ENCODE results near the gene RNF113B. TPM values are rescaled to one million over a fixed set of nuclear protein-coding genes. Genes with fewer than 3 reads are reported as not detected.
A peak's percentile ranks its signal among the peaks of the same experiment; 100 is the strongest.

Gene RNF113B
- total and polyA plus RNA-seq, 7 donors = not detected

GRCh38 chr13:98144027-98144741 lies 32.9 kb downstream of the RNF113B start:
- Histone ChIP-seq H3K27me3 (ENCODE audit: insufficient read depth in 3 of 3, low read length in 2 of 3) (peaks cover 0 to 16% (median 0%) of the 10 kb centered on the region in 3 donors), H3K27ac (peak overlapping the region; percentile 65), H3K4me3 (peak overlapping the region; percentile 75), H3K4me1 (peaks cover 9% of the 10 kb centered on the region), H3K9me3 (no peaks in the 10 kb centered on the region), H3K36me3 (ENCODE audit: insufficient read depth in 1 of 2, low read depth in 1 of 2) (no peaks in the 10 kb centered on the region)
- TF ChIP-seq, protein P1, sequence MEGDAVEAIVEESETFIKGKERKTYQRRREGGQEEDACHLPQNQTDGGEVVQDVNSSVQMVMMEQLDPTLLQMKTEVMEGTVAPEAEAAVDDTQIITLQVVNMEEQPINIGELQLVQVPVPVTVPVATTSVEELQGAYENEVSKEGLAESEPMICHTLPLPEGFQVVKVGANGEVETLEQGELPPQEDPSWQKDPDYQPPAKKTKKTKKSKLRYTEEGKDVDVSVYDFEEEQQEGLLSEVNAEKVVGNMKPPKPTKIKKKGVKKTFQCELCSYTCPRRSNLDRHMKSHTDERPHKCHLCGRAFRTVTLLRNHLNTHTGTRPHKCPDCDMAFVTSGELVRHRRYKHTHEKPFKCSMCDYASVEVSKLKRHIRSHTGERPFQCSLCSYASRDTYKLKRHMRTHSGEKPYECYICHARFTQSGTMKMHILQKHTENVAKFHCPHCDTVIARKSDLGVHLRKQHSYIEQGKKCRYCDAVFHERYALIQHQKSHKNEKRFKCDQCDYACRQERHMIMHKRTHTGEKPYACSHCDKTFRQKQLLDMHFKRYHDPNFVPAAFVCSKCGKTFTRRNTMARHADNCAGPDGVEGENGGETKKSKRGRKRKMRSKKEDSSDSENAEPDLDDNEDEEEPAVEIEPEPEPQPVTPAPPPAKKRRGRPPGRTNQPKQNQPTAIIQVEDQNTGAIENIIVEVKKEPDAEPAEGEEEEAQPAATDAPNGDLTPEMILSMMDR (IDR thresholded peaks at IDR 0.05) = no peak
- 13 to 19% (median 17%) methylated on average over 20 to 21 of the region's 21 CpGs for WGBS, 3 donors
- DNase-seq = no peak
- intact Hi-C loops (cut with DNase I) = loop anchor here in 1 of 2 donors (10.0 kb wide), 2 partner anchors 251 to 531 kb away; no protein-coding TSS in a partner anchor
- ATAC-seq = no peak

GRCh38 chr13:98143601-98144026 lies 33.5 kb downstream of the RNF113B start:
- H3K36me3 ChIP-seq (ENCODE audit: insufficient read depth in 1 of 2, low read depth in 1 of 2) = no peaks in the 10 kb centered on the region
- intact Hi-C loops (cut with DNase I) = loop anchor here in 1 of 2 donors (10.0 kb wide), 2 partner anchors 251 to 531 kb away; no protein-coding TSS in a partner anchor
- peaks cover 0 to 16% (median 0%) of the 10 kb centered on the region in 3 donors for H3K27me3 ChIP-seq (ENCODE audit: insufficient read depth in 3 of 3, low read length in 2 of 3)
- peak in 3 of 4 donors; percentile 9 to 39 (median 29) for ATAC-seq
- TF ChIP-seq, protein P1 (IDR thresholded peaks at IDR 0.05) = no peak
- no peaks in the 10 kb centered on the region for H3K9me3 ChIP-seq
- DNase-seq = peak; percentile 34 to 60
- H3K27ac ChIP-seq = peak overlapping the region; percentile 65
- peaks cover 9% of the 10 kb centered on the region for H3K4me1 ChIP-seq
- 0 to 1% (median 0%) methylated on average over 17 to 60 of the region's 60 CpGs for WGBS, 3 donors
- peak overlapping the region; percentile 75 for H3K4me3 ChIP-seq

DNA sequence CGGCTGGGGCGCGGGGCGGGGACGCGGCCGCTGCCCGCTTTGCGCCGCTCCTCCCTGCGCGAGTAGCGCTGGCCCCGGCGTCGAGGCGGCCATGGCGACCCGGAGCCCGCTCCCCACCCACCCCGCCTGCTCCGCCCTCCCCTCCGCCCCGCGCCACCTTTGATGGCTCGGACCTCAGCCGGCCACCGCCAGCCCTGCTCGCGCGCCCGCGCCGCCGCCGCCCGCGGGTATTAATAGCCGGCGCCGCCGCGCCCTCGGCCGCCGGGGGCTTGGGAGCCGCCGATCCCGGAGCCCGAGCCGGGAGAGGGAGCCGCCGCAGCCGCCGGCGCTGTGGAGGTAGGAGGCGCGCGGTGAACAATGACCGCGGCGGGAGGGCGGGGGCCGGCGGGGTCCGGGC lies 33.9 kb downstream of the RNF113B start:
- H3K4me3 ChIP-seq = peak overlapping the region; percentile 75
- no peaks in the 10 kb centered on the region for H3K36me3 ChIP-seq (ENCODE audit: insufficient read depth in 1 of 2, low read depth in 1 of 2)
- no peaks in the 10 kb centered on the region for H3K9me3 ChIP-seq
- WGBS, 3 donors = 0 to 1% (median 0%) methylated on average over 9 to 65 of the region's 66 CpGs
- H3K27ac ChIP-seq = peak overlapping the region; percentile 65
- peaks cover 0 to 16% (median 0%) of the 10 kb centered on the region in 3 donors for H3K27me3 ChIP-seq (ENCODE audit: insufficient read depth in 3 of 3, low read length in 2 of 3)
- peak in 1 of 2 donors; percentile 68 for DNase-seq
- H3K4me1 ChIP-seq = peaks cover 9% of the 10 kb centered on the region
- ATAC-seq = peak; percentile 25 to 57 (median 48)
- TF ChIP-seq, protein P1 (IDR thresholded peaks at IDR 0.05) = no peak
- intact Hi-C loops (cut with DNase I) = loop anchor here in 1 of 2 donors (10.0 kb wide), 2 partner anchors 252 to 532 kb away; no protein-coding TSS in a partner anchor

GRCh38 chr13:98142380-98143156 lies 34.5 kb downstream of the RNF113B start, which contains the start of gene FARP1:
Gene FARP1, plus strand, starts transcription at chr13:98143094. Its CDS starts 70,149 bp downstream, at chr13:98213243.
- DNase-seq (peak; percentile 76 to 81), ATAC-seq (peak; percentile 92 to 94 (median 93))
- Histone ChIP-seq H3K4me1 (peaks cover 9% of the 10 kb centered on the region), H3K27me3 (ENCODE audit: insufficient read depth in 3 of 3, low read length in 2 of 3) (peaks cover 0 to 16% (median 0%) of the 10 kb centered on the region in 3 donors), H3K9me3 (no peaks in the 10 kb centered on the region), H3K36me3 (ENCODE audit: insufficient read depth in 1 of 2, low read depth in 1 of 2) (no peaks in the 10 kb centered on the region), H3K4me3 (peak within 1 kb of the TSS; percentile 75), H3K27ac (peak within 1 kb of the TSS; percentile 65)
- intact Hi-C loops (cut with DNase I) = loop anchor here in 1 of 2 donors (10.0 kb wide), 2 partner anchors 252 to 532 kb away; no protein-coding TSS in a partner anchor
- TF ChIP-seq, protein P1 (IDR thresholded peaks at IDR 0.05) = peak; percentile 47
- 0 to 2% (median 1%) methylated on average over 38 to 98 of the region's 98 CpGs for WGBS, 3 donors

All from psoas muscle (tissue), 8 donors.